GM19452 (cell line): ENCODE data around the gene EPS8L2.
"Not testable (repeated sequence)": the region's sequence is repeated elsewhere in the genome, so short reads cannot be mapped to it uniquely, and the experiment has no call there.

ENCODE experiments used
- ATAC-seq: cut with Tn5 transposase; IDR thresholded peaks from one replicate; pipeline ENCODE4 v1.9.1; 2021; ENCODE audit not compliant: unreplicated experiment

EPS8L2 gene

DNA sequence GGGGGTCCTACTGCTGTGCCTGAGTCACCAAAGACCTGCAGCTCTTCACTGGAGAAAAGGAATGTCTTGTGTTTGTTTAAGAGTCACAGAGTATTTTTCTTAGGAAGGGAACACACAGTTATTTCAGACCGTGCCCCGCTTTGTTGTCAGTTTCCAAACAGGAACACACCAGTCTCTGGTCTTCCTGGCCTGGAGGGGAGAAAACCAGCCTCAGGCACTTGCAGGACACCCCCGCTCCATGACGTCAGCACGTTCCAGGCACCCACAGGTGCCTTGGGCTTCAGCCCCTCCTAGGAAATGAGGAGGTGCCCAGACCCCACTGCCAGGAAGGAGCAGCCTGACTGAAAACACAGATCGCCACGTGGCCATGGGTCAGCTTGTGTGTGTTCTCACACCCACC lies 16.4 kb upstream of the EPS8L2 start:
- no peak for ATAC-seq

DNA sequence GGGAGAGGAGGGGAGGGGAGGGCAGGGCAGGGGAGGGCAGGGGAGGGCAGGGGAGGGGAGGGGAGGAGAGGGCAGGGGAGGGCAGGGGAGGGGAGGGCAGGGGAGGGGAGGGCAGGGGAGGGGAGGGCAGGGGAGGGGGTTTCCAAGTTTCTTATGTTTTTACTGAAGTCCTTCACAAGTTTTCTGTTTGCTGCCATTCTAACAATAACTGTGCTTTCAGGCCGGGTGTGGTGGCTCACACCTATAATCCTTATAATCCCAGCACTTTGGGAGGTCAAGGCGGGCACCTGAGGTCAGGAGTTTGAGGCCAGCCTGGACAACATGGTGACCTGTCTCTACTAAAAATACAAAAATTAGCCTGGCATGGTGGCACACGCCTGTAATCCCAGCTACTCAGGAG lies 15.8 kb upstream of the EPS8L2 start:
- ATAC-seq: not testable (repeated sequence)

DNA sequence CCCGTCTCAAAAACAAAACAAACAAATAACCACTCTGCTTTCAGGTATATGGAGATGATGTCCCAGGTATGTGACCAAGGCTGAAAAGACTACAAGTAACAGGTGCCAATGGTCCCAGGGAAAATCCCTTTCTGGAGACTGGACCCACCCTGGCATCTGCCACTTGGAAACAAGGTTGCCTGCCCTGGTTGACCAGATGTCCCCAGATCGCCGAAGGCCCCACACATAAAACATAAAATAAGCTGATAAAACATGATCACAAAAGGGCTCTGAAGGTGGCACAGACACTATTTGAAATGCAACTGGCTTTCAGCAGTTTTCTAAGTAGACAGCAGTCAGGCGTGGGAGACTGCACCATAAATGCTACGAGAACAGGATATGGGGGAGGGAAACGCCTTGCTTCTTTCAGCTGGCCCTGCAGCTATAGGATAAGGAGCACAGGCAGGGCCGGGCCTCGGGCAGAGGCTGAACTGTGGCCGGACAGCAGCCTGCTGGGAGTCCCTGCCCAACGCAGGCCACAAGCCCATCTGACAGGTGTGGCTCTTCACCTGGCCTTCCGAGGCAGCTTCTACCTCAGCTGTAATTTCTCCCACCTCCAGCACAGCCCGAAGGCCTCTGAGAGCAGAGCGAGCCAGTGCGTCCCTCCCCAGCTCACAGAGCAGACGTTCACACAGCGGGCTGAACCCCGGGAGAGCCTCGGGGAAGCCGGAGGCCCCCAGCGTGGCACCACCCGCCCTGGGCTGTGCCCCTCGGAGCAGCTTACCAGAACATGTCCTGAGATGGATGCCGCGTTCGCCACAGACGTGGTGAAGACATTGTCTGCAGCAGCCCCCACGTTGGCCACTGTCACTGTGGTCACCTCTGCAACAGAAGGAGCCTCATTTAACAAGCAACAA lies 15.0 kb upstream of the EPS8L2 start:
- no peak for ATAC-seq

DNA sequence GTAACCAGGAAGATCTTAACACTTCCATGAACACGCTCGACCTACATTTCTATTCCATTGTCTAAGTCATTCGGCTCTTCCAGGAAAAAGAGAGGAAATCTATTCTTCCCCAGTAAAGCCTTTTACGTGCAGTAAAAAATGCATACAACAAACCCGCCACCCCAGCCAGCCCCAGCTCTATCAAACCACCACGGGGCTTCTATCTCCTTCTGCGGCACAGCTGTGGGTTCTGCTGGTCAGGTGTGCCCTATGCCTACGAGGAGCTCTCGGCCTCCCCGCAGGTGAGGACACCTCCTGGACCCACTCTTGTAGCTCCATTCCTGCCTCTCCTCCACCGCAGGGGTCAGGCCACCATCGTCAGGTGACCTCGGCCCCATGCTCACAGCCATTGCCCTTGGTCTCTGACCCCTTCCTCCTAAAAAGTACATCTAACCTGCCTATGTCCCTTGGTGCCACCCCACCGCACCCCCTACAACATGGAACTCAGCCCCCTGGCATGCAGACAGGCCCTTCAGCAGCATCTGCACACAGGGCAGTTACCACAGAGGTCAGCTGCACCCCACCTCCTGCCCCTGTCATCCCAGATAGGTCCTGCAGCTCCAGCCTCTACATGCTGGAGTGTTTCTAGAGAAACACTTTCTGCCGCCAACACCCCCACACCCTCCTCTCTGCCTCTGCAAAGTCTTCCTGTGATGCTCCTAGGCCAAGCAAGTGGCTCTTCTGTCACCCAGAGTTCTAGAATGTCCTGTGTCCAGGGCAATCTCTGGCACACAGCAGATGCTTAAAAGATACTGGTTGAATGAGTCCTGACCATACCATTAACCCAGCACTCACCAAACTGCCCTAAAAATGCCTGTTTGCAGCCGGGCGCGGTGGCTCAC lies 14.1 kb upstream of the EPS8L2 start:
- no peak for ATAC-seq

DNA sequence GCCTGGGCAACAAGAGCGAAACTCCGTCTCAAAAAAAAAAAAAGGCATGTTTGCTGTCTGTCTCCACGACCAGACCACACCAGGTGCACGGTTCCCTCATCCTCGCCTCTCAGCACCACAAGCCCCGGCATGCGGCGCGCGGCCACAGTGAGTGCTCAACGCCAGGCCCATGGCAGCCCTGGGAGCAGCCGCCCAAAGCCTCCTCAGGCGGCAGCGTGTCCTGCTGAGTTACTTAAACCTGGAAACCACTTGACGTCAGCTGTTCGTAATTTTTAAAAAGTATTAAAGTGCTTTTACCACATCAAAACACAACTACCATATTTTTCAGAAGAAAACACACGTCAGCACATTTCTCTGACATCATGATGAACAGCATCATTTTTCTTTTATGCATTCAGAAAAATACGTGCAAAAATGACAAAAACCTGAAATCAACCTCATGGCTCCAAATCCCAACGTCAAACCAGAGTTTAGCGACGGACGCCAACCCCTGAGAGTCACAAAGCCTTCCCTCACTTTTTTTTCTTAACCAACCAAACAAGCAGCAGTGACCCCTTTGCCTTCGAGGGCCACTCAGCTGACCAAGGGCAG lies 13.1 kb upstream of the EPS8L2 start:
- no peak for ATAC-seq

DNA sequence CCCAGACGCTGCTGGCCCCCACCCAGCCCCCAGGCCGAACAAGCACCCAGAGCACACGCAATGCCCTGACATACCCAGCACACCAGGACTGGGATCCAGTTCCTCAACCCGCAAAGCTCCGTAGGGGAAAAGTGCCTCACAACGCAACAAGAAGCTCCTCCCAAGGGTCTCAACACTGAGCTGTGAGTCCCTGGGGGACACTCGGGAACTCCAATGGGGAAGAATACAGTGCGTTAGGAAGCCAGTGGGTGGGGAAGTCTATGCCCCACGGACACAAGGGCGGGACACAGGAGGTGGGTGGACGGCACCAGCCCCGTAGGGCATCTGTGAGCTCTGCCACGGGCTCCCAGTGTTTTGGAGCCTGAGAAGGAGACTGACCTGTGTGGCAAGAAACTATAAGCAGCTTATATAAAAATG lies 12.6 kb upstream of the EPS8L2 start:
- ATAC-seq: no peak

DNA sequence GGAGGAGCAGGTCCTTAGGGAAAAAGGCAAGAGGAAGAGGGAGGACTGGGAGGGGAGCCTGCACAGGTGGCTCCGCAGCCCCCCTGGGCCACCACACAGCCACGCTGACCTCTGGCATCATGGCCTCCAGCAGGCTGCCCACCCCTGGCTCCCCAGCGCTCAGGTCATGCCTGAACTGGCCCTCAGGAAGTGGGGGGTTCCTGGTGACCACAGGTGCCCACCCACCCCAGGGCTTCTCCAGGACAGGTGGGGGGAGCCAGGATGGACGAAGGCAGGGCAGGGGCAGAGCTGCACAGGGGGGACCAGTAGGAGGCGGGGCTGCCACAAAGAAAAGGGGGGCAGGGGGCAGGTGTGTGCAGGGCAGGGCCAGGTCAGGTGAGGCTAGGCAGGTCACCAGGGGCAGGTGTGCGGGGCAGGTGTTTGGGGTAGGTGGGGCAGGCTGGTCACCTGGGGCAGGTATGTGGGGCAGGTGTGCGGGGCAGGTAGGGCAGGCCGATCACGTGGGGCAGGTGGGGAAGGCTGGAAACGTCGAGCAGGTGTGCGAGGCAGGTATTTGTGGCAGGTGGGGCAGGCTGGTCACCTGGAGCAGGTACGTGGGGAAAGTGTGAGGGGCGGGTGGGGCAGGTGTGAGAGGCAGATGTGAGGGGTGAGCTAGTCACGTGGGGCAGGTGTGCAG lies 12.0 kb upstream of the EPS8L2 start:
- ATAC-seq: no peak

DNA sequence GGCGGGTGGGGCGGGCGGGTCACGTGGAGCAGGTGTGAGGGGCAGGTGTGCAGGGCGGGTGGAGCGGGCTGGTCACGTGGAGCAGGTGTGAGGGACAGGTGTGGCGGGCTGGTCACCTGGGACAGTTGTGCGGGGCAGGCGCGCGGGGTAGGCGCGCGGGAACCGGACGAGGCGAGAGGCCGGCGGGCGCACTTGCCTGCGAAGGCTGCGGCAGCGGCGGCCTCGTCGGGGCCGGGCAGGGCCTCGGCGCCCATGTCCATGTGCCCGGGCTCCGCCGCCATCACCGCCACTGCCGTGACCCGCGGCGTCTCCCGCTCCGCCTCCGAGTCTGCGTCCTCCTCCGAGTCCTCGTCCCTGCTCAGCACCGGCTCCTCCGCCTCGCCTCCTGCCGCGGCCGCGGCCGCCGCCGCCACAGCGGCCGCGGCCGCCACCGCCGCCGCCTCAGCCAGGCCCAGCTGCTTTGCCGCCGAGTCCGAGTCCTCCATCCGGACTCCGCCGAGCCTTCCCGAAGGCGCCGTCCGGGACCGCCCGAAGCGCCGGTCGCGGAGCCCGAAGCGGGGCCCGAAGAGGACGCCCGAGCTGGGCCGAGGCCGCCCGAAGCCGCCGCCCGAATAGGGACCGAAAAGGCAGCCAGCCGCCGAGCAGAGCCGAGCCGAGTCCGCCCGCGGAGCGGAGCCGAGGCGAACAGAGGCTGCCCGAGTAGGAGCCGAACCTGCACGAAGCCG lies 11.3 kb upstream of the EPS8L2 start, which contains the start of gene DEAF1:
Gene DEAF1 (minus strand): TSS at position 660 of the 725 bp plus-strand sequence. CDS start 175 bp downstream, at position 485.
- ATAC-seq: peak; percentile 77

DNA sequence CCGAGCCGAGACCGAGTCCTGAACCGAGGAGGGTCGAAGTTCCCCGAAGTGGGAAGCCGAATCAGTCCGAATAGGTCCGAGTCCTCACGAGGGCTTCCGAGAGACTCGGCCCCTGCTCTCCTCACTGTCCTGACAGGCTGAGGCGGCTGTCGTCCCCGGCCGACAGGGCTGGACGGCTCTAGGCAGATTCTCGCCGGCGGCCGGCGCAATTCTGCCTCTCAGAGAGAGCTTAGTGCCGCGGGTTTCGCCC lies 10.8 kb upstream of the EPS8L2 start:
- ATAC-seq: no peak

DNA sequence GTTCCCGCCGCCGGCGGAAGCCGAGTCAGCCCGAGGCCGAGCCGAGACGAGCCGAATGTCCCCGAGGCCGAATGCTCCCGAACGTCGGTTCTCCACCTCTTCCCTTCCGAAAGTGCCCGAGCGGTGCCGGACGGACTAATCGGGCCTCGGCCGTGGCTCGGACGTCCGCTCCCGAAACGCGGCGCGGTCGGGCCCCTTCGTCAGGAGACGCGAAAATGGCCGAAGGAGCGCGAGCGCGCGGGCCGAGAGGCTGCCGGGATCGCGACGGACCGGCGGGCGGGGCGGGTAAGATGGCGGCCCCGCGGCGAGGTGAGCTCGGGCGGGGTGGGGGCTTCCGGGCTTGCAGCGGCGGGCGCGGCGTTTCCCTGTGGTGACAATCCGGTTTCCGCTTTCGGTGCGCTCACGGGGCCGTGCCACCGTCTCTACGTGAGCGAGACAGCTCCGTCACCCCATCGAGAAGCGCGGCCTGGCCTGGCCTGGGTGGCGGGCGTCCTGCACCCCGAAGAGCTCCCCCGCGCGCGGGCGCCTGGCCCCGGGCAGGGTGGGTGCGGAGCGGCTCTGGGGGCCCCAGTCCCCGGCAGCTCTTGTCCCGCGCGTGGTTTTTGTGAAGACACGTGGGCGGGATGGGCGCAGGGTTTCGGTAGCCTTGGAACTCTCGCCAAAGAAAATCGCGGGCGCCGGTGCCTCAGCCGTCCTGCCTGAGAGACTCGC lies 10.3 kb upstream of the EPS8L2 start, which contains the start of gene TMEM80:
Gene TMEM80 (plus strand): TSS at position 279 of the 711 bp plus-strand sequence. CDS start 12 bp downstream, at position 291.
- ATAC-seq: peak; percentile 68

DNA sequence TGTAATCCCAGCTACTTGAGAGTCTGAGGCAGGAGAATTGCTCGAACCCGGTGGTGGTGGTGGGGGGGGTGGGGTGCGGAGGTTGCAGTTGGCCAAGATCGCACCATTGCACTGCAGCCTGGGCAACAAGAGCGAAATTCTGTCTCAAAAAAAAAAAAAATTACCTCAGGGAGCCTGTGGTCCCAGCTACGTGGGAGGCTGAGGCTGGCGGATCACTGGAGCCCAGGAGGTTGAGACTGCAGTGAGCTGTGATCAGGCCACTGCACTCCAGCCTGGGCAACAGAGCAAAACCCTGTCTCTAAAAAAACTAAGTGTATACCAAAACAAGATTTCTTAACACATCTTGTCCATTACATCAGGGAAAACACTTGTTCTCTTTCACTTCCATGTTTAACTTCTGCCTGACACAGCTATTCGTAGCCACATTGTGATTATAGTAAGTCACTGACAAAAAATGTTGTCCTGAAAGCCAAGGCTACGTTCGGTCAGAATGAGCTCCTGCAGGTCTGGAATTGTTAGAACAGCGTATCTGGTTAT lies 9.0 kb upstream of the EPS8L2 start:
- no peak for ATAC-seq

DNA sequence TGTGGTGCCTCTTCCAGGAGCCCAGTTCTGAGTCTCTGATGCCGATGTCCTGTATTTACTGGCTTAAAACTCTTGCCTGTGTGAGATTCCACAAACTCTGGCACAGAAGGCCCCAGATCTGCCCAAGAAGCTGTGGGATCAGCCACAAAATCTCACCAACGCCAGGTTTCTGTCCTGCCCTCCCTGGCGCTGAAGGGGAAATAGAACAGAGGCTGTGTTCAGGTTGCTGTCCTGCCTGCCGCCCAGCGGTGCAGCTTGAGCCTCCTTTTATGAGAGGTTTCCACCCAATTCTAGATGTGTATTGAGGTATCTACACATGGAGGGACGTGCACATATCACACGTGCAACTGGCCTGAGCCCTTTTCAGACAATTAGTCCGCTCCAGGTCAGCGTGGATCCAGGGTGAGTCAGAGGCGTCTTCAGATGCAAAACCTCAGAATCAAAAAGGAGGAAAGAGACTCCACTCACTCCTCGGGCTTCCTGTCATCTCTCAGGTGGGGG lies 8.2 kb upstream of the EPS8L2 start:
- no peak for ATAC-seq

DNA sequence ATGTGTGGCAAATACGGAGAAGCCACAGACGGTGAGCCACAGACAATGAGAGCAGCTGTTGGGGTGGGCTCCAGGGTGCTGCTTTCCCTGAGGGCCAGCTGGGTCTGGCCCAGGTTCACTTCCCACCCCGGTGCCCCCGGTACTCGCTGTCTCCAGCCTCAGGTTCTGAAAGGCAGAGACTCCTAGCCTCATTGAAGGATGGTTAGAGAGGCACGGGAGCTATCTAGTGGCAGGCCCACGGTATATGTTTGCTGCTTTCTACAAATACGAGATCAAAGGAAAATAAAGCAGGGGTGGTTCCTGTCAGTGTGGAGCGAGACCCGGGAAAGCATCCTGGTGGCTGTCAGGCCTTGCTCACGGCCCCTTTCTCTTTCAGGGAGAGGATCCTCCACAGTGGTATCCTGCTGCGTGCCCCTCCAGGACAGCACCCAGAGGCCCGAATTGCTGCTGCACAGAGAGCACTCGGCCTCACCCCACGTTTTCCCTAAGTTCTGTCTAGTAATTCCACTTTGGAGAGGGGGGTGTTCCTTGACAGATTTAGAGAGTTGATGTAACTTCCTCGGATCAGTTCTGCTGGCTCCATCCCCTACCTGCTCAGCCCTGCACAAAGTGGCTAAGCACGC lies 7.4 kb upstream of the EPS8L2 start:
- no peak for ATAC-seq

DNA sequence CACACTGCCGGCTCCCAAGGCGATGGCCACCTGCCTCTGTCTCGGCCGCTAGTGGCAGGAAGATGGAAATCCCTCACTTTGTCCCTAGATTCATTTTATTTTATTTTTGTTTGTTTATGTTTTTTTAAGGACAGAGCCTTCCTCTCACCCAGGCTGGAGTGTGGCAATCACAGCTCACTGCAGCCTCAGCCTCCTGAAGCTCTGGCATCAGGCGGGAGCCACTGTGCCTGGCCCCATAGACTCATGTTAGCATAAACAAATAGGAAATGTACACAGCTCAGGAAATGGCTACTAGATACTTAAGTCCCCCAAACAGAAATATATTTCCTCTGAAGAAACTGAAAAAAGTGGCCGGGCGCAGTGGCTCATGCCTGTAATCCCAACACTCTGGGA lies 6.9 kb upstream of the EPS8L2 start:
- ATAC-seq: no peak

DNA sequence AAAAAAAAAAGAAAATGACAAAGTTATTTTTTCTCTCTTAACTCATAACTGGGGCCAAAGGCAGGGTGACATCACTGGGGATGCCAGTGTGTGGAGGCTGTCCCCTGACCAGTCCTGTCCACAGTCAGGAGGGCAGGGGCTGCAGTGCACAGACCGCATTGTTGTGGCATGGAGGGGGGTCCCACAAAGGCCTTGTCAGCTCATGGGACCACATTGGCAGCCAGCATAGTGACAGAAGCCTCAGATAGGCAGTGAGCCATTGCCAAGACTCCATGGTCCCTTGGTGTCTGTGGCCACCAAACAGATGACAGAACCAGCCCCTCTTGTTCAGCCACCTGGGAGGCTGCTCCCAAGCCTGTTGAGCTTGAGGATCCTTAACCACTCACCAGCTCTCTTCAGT lies 6.3 kb upstream of the EPS8L2 start:
- ATAC-seq: no peak

DNA sequence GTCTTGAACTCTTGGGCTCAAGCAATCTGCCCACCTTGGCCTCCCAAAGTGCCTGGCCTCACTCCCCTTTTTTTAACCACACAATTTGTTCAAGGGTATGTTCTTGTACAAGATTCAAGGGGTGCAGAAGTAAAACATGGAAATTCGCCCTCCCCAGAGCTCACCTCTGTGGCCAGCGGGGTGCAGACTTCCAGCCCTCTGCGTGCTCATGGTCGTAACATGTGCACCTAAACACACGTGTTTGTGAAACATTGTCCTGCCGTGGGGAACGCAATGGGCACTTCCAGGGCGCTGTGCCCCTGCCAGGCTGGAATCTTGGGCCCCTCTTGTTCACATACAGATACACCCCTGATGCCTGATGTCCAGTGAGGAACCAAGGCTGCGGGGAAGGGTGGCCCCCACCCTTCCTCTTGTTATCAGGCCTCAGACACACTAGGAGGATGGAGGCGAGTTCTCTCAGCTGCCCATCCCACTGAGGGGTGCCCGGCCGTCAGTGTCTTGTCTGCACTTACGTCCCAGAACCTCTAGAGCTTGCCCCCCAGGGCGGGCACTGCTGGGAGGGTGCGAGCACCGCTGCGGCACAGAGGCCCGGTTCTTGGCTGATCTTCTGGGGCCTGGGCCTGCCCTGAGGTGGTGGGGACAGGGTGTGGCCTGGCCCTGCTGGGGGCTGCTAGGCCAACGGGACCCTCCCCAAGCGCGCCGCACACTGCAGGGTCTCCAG lies 4.1 kb upstream of the EPS8L2 start:
- ATAC-seq: no peak

DNA sequence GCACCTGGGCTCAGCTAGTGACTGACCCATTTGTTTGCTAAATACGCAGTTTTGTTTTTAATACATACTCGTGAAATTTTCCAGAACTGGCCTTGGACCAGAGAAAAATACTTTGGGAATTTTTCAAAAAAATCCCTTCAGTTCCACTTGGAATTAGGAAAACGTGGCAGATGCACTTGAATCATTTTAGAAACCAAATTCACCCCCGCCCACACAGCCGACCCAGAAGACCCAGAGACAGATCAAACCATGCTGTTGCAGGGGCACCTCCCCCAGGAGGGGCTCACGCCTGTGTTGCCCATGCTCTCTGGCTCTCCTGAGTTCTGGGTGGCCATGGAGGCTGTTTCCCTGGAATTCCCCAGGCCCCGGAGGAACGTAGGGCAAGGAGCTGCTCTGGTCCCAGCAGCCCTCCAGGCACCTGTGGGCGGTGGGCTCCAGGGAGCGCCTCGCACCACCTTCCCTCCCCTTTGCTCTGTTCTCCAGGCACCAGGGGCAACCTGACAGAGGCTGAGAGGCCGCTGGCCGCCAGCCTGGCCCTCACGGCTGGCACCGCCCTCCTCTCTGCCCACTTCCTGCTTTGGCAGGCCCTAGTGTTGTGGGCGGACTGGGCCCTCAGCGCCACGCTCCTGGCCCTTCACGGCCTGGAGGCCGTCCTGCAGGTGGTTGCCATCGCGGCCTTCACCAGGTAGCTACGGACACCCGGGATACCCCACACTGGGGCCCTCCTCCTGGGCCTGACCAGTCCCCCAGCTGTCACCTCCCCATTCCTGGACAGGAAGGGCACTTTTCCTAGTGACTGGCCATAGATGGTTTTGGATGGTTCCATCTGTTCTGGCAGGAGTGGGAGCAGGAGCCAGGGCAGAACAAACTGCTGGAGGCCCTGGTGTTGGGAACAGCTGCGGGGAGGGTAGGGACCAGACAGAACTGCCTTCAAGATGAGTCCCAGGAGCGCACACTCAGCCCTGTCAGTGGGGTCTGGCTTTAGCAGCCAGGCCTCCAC lies 3.3 kb upstream of the EPS8L2 start:
- ATAC-seq: no peak
